HCT116 (cell line): ENCODE measurements around the gene CAV1. TPM values are rescaled to one million over a fixed set of nuclear protein-coding genes. Genes with fewer than 3 reads are reported as not detected.
A peak's percentile ranks its signal among the peaks of the same experiment; 100 is the strongest.

Experiments used
- ATAC-seq: fragments of 200-7000 bp; cut with Tn5 transposase; 2 replicates; pipeline ENCODE4 v1.9.1; 2020; ENCODE audit warnings: mild to moderate bottlenecking, moderate library complexity
- BruUV-seq: library from RNA; stranded (reverse); fragments of 400-500 nt; replicated peaks from 2 replicates; lab custom pipeline; 2021; lab: Mats Ljungman, UMichigan
- CTCF ChIA-PET: fragments of 300-600 bp; sonication (Branson Sonifier 250); formaldehyde crosslinking; loops from one replicate; lab custom pipeline; 2021; ENCODE audit warnings: antibody characterized with exemption; lab: Charles Lee
- POLR2A ChIA-PET: fragments of 300-600, 350-600 bp; sonication (Branson Sonifier 250); formaldehyde crosslinking; loops from one replicate; lab custom pipeline; 2021; ENCODE audit warnings: antibody characterized with exemption; lab: Charles Lee
- RAD21 ChIA-PET, 2 experiments: fragments of 300-600 bp; sonication (Branson Sonifier 250); formaldehyde crosslinking; loops; one replicate each; lab custom pipeline; 2023; ENCODE audit warnings: low total read pairs in 2 of 2; ENCODE audit not compliant: uncharacterized antibody in 2 of 2, unreplicated experiment in 2 of 2, low non-redundant PET in 1 of 2; lab: Charles Lee
- DNase-seq: peaks from one replicate; pipeline ENCODE4 v3.0.0-alpha.2; 2010; ENCODE audit warnings: low read depth, low spot score
- H2AFZ ChIP-seq: fragments of 200-600 bp; shearing (Covaris generic), sonication (generic); 2 replicates; pipeline ENCODE4 v1.6.1; 2017; ENCODE audit warnings: low read depth, mixed run types, mixed read lengths, antibody characterized with exemption, low read length; ENCODE audit not compliant: poor library complexity, severe bottlenecking
- H3K27ac ChIP-seq: 2 replicates; pipeline ENCODE4 v1.5.1; 2012; ENCODE audit warnings: low read depth, low read length
- H3K27me3 ChIP-seq: fragments of 200-600 bp; sonication (generic); 2 replicates; pipeline ENCODE4 v1.6.1; 2016; ENCODE audit warnings: mixed run types, low read length, mixed read lengths; ENCODE audit not compliant: insufficient read depth
- H3K36me3 ChIP-seq, 2 experiments: fragments of 200-500 bp in 1 of 2; fragments of 200-600 bp in 1 of 2; sonication (Bioruptor generic) in 1 of 2; sonication (generic) in 1 of 2; 2 replicates each; pipeline versions ENCODE4 v1.5.1 to v1.6.1; 2014 to 2016; ENCODE audit warnings: low read length in 2 of 2, inconsistent platforms in 1 of 2, mixed read lengths in 1 of 2, mixed run types in 1 of 2; ENCODE audit not compliant: insufficient read depth in 2 of 2, control insufficient read depth in 1 of 2
- H3K4me1 ChIP-seq, 2 experiments: fragments of 200-600 bp in 1 of 2; sonication (generic) in 1 of 2; 2 replicates each; pipeline versions ENCODE4 v1.5.1 to v1.6.1; 2012 to 2017; ENCODE audit warnings: low read length in 2 of 2, inconsistent platforms in 1 of 2, mild to moderate bottlenecking in 1 of 2, mixed read lengths in 1 of 2, mixed run types in 1 of 2, moderate library complexity in 1 of 2; ENCODE audit not compliant: insufficient read depth in 2 of 2, control insufficient read depth in 1 of 2
- H3K4me2 ChIP-seq: fragments of 200-600 bp; sonication (generic); 2 replicates; pipeline ENCODE4 v1.6.1; 2017; ENCODE audit warnings: mixed run types, low read length, mixed read lengths
- H3K4me3 ChIP-seq, 2 experiments: fragments of 200-600 bp in 1 of 2; sonication (generic) in 1 of 2; replicated peaks in 1 of 2; 2 replicates each; pipeline ENCODE4 v1.5.1; 2011 to 2016; ENCODE audit warnings: low read length in 2 of 2, control low read depth in 1 of 2, low read depth in 1 of 2, mild to moderate bottlenecking in 1 of 2, mixed read lengths in 1 of 2, mixed run types in 1 of 2
- H3K79me2 ChIP-seq: fragments of 200-600 bp; sonication (generic); 2 replicates; pipeline ENCODE4 v1.6.1; 2017; ENCODE audit warnings: mild to moderate bottlenecking, mixed run types, low read length, moderate library complexity, mixed read lengths; ENCODE audit not compliant: insufficient read depth
- H3K9ac ChIP-seq: fragments of 200-600 bp; sonication (generic); 2 replicates; pipeline ENCODE4 v1.6.1; 2016; ENCODE audit warnings: low read length, mixed read lengths
- H3K9me2 ChIP-seq: fragments of 200-600 bp; sonication (generic), shearing (Covaris generic); 2 replicates; pipeline ENCODE4 v1.6.1; 2017; ENCODE audit warnings: mixed run types, mild to moderate bottlenecking, moderate library complexity; ENCODE audit not compliant: insufficient read depth
- H3K9me3 ChIP-seq, 2 experiments: fragments of 200-500 bp in 1 of 2; fragments of 200-600 bp in 1 of 2; sonication (Bioruptor generic) in 1 of 2; sonication (generic) in 1 of 2; 2 replicates each; pipeline ENCODE4 v1.6.1; 2014 to 2017; ENCODE audit warnings: low read length in 2 of 2, mixed read lengths in 2 of 2, inconsistent platforms in 1 of 2, low read depth in 1 of 2, mild to moderate bottlenecking in 1 of 2, mixed run types in 1 of 2, moderate library complexity in 1 of 2; ENCODE audit not compliant: control insufficient read depth in 1 of 2, insufficient read depth in 1 of 2
- H4K20me1 ChIP-seq: fragments of 200-600 bp; sonication (generic), shearing (Covaris generic); 2 replicates; pipeline ENCODE4 v1.6.1; 2017; ENCODE audit warnings: mixed run types, mild to moderate bottlenecking, moderate library complexity; ENCODE audit not compliant: insufficient read depth
- ATF3 ChIP-seq: IDR thresholded peaks from 2 replicates; pipeline ENCODE4 v1.6.1; 2012
- CBX3 ChIP-seq: IDR thresholded peaks from 2 replicates; pipeline ENCODE4 v1.6.1; 2012; ENCODE audit warnings: low read depth
- CEBPB ChIP-seq: IDR thresholded peaks from 2 replicates; pipeline ENCODE4 v1.6.1; 2012; ENCODE audit warnings: low read depth
- EZH2 ChIP-seq: fragments of 200-600 bp; sonication (generic); IDR thresholded peaks from 2 replicates; pipeline ENCODE4 v1.6.1; 2017; ENCODE audit warnings: antibody characterized with exemption, mixed run types
- FOSL1 ChIP-seq: IDR thresholded peaks from 2 replicates; pipeline ENCODE4 v1.6.1; 2012; ENCODE audit warnings: low read depth
- JUND ChIP-seq: IDR thresholded peaks from 2 replicates; pipeline ENCODE4 v1.6.1; 2012
- POLR2AphosphoS5 ChIP-seq: IDR thresholded peaks from 2 replicates; pipeline ENCODE4 v1.6.1; 2011; ENCODE audit warnings: mild to moderate bottlenecking, low read depth, low read length, moderate library complexity
- RAD21 ChIP-seq: IDR thresholded peaks from 2 replicates; pipeline ENCODE4 v1.6.1; 2012; ENCODE audit warnings: low read depth, mild to moderate bottlenecking
- SP1 ChIP-seq: IDR thresholded peaks from 2 replicates; pipeline ENCODE4 v1.6.1; 2012; ENCODE audit warnings: low read depth
- SRF ChIP-seq: IDR thresholded peaks from 2 replicates; pipeline ENCODE4 v1.6.1; 2012; ENCODE audit warnings: low read depth
- YY1 ChIP-seq: IDR thresholded peaks from 2 replicates; pipeline ENCODE4 v1.6.1; 2011; ENCODE audit warnings: low read length, low read depth, moderate library complexity, mild to moderate bottlenecking; ENCODE audit not compliant: insufficient replicate concordance; ENCODE audit errors: extremely low read depth
- ZBTB33 ChIP-seq: IDR thresholded peaks from 2 replicates; pipeline ENCODE4 v1.6.1; 2011; ENCODE audit warnings: mild to moderate bottlenecking, low read length, moderate library complexity; ENCODE audit not compliant: insufficient replicate concordance; ENCODE audit errors: extremely low read depth
- intact Hi-C: fragments of 100-400 bp; cut with micrococcal nuclease; formaldehyde crosslinking; loops from 2 replicates; pipeline ENCODE4 v1.10.0; 2022
- total RNA-seq: library from RNA; stranded (reverse); gene quantifications from one replicate; pipeline ENCODE4 v1.2.1, GENCODE V29; 2021; ENCODE audit not compliant: unreplicated experiment

The CAV1 gene
- total RNA-seq, 1 experiment from 2014 or later = 298 TPM

GRCh38 chr7:116577320-116577871 lies 52.6 kb downstream of the CAV1 start:
- BruUV-seq = no TSS peak
- peak overlapping the region; percentile 31 for H3K4me2 ChIP-seq
- H3K9me3 ChIP-seq = no peaks in the 10 kb centered on the region
- ChIA-PET RAD21 (no interaction called here), CTCF (interaction anchor here (1.0 kb wide), 1 partner anchor 12 kb away, joined by 7 read pairs; no protein-coding TSS in a partner anchor), POLR2A (no interaction called here)
- peaks cover 9 to 24% of the 10 kb centered on the region in 2 experiments for H3K4me1 ChIP-seq
- intact Hi-C loops = no loop called here
- peak overlapping the region; percentile 6; the same call in 1 of the 2 replicates for H3K27ac ChIP-seq
- H3K79me2 ChIP-seq = no peaks in the 10 kb centered on the region
- H4K20me1 ChIP-seq = no peaks in the 10 kb centered on the region
- no peaks in the 10 kb centered on the region for H3K9me2 ChIP-seq
- H3K4me3 ChIP-seq = no peak overlapping the region
- H2AFZ ChIP-seq = peak overlapping the region; percentile 49
- H3K27me3 ChIP-seq = no peaks in the 10 kb centered on the region
- no peak overlapping the region for H3K9ac ChIP-seq
- ATAC-seq = no peak
- H3K36me3 ChIP-seq = no peaks in the 10 kb centered on the region
- no peak for TF ChIP-seq FOSL1
- TF ChIP-seq YY1 = no peak
- no peak for TF ChIP-seq ATF3
- no peak for TF ChIP-seq SRF
- no peak for TF ChIP-seq POLR2AphosphoS5
- no peak for TF ChIP-seq JUND
- TF ChIP-seq SP1 = no peak
- TF ChIP-seq EZH2 = no peak
- no peak for TF ChIP-seq CBX3
- TF ChIP-seq CEBPB = no peak
- no peak for TF ChIP-seq RAD21
- TF ChIP-seq ZBTB33 = no peak
- DNase-seq = no peak
